Erythroblast (primary cell): ENCODE data around the gene COG4.

Experiments
- GATA1 ChIP-seq: IDR thresholded peaks from 2 replicates; pipeline ENCODE4 v1.6.1; 2011; ENCODE audit warnings: low read depth, mild to moderate bottlenecking, control low read depth, low read length, moderate library complexity
- POLR2A ChIP-seq: IDR thresholded peaks from 2 replicates; pipeline ENCODE4 v1.6.1; 2011; ENCODE audit warnings: mild to moderate bottlenecking, low read length

- TF ChIP-seq POLR2A (no peak), GATA1 (no peak)
Observed at GRCh38 chr16:70520612-70521297, 2.6 kb downstream of the COG4 start.
